Measurements from ENCODE around the gene IL17RE.

DNA sequence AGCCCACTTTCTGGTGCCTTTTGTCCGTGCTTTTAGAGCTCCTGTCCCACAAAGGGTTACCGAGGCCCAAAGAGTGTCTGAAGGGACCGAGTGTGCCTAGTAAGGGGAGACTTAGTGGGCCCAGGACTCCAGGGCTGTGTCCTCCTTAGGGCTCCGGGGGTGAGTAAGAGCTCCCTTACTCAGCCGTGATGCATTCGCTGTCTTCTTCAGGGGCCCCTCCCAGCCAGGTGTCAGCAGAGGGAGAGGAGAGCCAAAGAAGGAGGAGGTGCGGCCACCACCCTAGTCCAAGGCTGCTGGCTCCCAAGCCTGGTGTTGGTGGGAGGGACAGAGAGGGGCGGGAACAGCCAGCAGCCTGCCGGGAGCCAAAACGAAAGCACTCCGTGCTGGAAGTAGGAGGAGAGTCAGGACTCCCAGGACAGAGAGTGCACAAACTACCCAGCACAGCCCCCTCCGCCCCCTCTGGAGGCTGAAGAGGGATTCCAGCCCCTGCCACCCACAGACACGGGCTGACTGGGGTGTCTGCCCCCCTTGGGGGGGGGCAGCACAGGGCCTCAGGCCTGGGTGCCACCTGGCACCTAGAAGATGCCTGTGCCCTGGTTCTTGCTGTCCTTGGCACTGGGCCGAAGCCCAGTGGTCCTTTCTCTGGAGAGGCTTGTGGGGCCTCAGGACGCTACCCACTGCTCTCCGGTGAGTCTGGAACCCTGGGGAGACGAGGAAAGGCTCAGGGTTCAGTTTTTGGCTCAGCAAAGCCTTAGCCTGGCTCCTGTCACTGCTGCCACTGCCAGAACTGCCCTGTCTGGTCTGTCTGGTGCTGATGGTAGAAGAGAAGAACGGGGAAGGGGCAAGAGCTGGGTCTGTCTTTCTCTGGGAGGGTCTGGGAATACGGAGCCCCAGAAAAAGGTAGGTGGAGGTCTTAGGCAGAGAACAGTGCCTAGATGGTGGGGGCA, 14.4 kb downstream of the IL17RE start, which contains the start of gene IL17RC:
- TF ChIP-seq, protein P1, sequence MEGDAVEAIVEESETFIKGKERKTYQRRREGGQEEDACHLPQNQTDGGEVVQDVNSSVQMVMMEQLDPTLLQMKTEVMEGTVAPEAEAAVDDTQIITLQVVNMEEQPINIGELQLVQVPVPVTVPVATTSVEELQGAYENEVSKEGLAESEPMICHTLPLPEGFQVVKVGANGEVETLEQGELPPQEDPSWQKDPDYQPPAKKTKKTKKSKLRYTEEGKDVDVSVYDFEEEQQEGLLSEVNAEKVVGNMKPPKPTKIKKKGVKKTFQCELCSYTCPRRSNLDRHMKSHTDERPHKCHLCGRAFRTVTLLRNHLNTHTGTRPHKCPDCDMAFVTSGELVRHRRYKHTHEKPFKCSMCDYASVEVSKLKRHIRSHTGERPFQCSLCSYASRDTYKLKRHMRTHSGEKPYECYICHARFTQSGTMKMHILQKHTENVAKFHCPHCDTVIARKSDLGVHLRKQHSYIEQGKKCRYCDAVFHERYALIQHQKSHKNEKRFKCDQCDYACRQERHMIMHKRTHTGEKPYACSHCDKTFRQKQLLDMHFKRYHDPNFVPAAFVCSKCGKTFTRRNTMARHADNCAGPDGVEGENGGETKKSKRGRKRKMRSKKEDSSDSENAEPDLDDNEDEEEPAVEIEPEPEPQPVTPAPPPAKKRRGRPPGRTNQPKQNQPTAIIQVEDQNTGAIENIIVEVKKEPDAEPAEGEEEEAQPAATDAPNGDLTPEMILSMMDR (conservative IDR thresholded peaks at IDR 0.05): no peak
- no peak for TF ChIP-seq ZFX (IDR thresholded peaks at IDR 0.05)

Data from C4-2B (cell line).